Hepatic stellate cell (primary cell): ENCODE results near the gene TSTD1.
"Not testable (repeated sequence)": the region's sequence is repeated elsewhere in the genome, so short reads cannot be mapped to it uniquely, and the experiment has no call there.

Experiments used
- DNase-seq: peaks from one replicate; pipeline ENCODE4 v3.0.0; 2011; ENCODE audit warnings: low spot score

TSTD1 gene

GRCh38 chr1:161009602-161010211, 29.1 kb downstream of the TSTD1 start:
- DNase-seq, result no peak

DNA sequence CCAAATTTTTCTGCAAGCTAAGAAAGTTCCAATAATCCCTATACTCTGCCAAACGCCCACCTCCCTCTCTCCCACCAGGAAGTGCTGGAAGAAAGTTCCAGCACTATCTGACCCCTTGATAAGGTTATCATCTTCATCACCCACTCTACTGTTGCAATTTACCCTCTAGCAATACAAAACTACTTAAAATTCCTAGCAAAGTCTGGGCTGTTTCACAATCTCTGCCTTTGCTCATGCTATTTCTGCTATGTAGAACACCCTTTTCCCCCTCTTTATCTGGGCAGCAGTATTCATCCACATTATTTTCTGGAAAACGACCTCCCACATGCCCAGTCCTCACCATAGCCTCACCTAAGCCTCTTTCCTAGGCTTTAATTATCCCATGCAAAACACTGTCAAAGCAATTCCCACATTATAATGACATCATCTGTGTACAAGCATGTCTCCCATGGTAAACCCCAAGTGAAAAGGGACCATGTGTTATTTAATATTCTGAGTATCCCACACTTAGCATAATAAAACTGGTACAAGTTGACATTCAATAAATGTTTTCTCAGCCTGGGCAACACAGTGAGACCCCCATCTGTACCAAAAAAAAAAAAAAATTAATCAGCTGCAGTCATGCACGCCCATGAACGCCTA, 29.8 kb downstream of the TSTD1 start:
- no peak for DNase-seq

GRCh38 chr1:161007369-161007768, 31.4 kb downstream of the TSTD1 start:
- no peak for DNase-seq

GRCh38 chr1:161006563-161006962, 32.2 kb downstream of the TSTD1 start:
- DNase-seq, result no peak

DNA sequence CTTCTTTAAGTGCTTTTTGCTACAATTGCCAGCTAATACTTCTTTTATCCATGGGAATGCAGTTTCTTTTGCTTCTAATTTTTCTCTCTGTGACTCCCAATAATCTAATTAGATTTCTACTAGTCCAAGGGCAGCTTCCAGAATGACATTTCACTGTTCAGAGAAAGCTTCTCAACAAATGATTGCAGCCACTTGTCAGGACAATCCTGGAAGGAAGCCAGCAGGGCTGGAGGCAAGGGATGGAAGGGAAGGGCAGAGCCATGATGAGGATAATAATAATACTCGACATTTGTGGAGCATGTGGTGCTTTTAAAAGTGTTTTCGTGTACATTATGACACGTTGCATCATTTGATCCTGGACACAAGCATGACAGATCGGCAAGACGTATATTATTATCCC, 37.2 kb downstream of the TSTD1 start:
- DNase-seq, result no peak

DNA sequence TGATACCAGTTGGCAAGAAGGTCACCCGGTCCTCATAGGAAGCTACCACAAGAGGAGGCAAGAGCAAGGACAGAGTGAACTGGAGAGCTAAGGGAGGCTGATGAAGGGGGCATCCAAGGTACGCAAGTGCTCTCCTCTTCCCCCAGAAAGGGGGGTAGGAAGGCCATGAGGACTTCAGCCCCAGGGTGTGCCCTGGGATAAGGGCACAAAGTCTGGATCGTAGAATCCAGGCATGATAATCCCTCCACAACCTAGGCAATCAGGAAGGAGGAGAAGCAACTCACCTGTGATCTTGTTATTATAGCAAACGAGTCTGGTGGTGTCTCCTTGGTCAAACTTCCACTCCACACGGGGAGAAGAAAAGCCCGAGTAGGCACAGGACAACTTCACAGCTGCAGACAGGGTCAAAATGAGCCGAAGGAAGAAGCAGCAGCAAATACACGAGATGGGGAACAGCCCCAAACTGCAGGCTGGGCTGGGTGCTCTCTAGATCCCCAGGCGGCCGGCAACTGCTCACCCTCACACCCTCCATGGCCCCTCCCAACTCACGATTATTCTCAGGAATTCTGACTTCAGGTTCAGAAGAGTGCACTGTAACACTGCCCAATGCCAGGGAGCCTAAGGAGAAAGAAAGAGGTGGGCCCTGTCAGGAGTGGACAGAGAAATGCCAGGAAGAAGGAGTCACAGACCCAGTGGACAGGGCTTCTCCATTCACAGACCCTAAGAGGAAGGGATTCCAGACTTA, 37.9 kb downstream of the TSTD1 start:
- no peak for DNase-seq

DNA sequence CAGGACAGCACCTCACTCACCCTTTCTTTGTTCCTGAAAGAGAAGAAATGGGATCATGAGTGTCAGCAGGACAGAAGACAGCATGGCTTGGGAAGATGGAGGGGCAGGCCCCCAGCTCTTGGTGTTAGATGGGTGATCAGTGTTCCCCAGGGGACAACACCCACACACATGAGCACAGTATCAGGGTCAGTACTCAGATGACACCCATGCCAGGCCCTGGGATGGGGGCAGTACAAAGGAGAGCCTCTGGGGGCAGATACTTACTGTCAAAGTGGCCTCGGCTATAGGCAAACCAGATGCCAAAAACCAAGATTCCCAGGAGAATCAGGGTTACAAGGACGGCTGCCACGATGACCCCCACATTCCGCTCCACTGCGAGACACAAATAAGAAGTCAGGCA, 39.4 kb downstream of the TSTD1 start:
- DNase-seq, result no peak

DNA sequence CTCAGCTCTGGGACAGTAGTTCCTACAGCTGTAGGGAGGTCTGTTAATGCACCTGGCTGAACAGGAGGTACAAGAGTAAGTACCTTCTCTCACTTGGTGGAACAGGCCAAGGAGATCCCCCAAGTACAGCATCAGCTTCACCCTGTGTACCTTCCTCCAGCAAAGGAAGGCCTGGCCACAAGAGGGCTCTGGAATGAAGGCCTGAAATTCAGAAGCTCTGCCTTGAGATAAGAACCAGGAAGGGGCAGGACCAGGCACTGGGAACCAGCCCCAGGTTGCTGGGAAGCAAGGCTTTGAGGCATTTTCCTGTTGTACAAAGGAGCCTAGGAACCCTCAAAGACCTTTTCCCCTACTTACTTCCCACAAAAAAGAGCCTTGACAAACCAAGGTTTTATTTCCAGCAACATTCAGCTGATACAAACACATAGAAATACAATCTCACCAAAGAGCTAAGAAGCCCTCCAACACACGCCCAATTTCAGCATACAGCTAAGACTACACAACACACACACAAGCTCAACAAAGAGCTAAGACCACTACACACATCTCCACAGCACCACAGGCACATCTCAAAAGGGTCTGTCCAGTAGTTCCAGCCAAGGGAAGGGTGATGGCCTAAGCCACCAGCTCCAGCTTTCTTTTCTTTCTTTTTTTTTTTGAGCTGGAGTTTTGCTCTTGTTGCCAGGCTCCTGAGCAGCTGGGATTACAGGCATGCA, 41.3 kb downstream of the TSTD1 start:
- DNase-seq, result peak; percentile 74

DNA sequence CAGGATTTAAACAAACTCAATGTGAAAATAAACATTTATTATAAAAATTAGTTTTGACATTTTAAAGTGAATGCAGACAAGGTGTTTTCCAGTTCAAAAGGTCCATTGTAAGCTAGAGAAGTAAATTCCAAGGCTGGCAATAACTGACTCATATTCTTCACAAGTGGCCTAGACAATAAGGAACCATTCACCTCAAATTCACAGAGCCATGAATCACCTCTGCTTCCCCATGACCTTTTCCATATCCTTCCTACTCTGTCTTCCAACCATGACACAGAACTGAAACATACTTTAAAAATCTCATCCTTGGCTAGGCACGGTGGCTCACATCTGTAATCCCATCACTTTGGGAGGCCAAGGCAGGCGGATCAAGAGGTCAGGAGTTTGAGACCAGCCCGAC, 42.6 kb downstream of the TSTD1 start:
- DNase-seq, result no peak

- peak; percentile 44 for DNase-seq
Measured at GRCh38 chr1:160993544-160994193, 45.1 kb downstream of the TSTD1 start.

GRCh38 chr1:160992036-160992435, 46.7 kb downstream of the TSTD1 start:
- not testable (repeated sequence) for DNase-seq
